Fibroblast of villous mesenchyme (primary cell): ENCODE results near the gene USP51. TPM values are rescaled to one million over a fixed set of nuclear protein-coding genes. Genes with fewer than 3 reads are reported as not detected.
"Not testable (repeated sequence)": the region's sequence is repeated elsewhere in the genome, so short reads cannot be mapped to it uniquely, and the experiment has no call there.

Experiments
- DNase-seq: peaks from one replicate; pipeline ENCODE4 v3.0.0-alpha.2; 2010; ENCODE audit warnings: low read depth
- H3K4me3 ChIP-seq: 2 replicates; pipeline ENCODE4 v1.5.1; 2011; ENCODE audit warnings: low read depth, mild to moderate bottlenecking, low read length
- total RNA-seq: library from RNA; depleted of rRNA; stranded (reverse); fragments of >200 nt; gene quantifications from 2 replicates; pipeline ENCODE4 v1.2.3, GENCODE V29; 2012
- TF ChIP-seq, protein P1 (sequence below): IDR thresholded peaks from 2 replicates; pipeline ENCODE4 v1.5.1; 2012; ENCODE audit warnings: low read depth, mild to moderate bottlenecking, low read length; ENCODE audit not compliant: insufficient read depth

The USP51 gene
- total RNA-seq, 1 donor = 3.5 TPM

DNA sequence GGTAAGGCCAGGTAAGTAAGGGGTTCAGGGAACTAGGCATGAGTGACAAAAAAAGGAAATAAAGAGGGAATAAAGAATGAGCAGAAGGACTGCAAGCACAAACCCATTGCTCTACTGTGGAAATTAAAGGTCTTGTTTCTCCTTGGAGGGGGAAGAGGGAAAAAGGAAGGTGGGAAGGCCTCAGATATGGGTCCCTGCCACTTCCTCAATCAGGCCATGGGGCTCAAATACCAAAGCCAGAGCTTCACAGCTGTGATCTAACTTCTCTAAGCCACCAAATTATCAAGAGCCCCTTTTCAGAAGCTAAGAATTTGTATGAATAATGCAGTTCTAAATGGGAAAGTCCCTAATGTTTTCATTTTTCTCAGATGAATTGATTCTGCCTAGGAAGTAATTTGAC lies 4.7 kb downstream of the USP51 start:
- no peak for DNase-seq
- TF ChIP-seq, protein P1, sequence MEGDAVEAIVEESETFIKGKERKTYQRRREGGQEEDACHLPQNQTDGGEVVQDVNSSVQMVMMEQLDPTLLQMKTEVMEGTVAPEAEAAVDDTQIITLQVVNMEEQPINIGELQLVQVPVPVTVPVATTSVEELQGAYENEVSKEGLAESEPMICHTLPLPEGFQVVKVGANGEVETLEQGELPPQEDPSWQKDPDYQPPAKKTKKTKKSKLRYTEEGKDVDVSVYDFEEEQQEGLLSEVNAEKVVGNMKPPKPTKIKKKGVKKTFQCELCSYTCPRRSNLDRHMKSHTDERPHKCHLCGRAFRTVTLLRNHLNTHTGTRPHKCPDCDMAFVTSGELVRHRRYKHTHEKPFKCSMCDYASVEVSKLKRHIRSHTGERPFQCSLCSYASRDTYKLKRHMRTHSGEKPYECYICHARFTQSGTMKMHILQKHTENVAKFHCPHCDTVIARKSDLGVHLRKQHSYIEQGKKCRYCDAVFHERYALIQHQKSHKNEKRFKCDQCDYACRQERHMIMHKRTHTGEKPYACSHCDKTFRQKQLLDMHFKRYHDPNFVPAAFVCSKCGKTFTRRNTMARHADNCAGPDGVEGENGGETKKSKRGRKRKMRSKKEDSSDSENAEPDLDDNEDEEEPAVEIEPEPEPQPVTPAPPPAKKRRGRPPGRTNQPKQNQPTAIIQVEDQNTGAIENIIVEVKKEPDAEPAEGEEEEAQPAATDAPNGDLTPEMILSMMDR = no peak
- no peak overlapping the region for H3K4me3 ChIP-seq

DNA sequence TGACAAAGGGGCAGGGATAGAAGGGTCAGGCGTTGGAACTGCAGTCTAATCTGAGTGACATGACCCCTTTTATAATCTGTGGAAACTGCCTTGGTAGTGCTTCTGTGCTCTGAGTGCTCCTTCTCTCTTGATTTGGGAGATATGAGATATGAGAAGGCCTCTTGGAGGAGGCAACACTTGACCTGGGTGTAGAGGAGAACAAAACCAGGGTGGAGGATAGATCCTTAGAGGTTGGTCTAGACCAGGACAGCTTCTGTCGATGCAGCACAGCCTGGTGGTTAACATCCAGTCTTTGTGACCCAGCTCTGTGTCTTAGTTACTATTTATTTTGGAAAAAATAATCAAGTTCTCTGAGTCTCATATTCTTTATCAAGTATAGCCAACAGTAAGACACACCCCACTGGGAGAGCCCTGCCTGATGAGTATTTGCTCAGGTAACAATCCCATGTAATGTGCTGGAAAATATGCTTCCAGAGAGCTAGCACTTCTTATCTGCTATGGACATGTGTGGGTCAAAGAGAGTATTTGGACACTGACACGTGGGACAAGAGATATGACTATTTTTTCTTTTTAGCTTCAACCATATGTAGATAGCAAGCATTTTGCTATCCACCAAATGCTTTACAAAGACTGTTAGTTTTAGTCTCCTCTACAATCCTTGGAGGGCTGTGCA lies 9.1 kb downstream of the USP51 start:
- TF ChIP-seq, protein P1 = no peak
- no peak overlapping the region for H3K4me3 ChIP-seq
- no peak for DNase-seq

DNA sequence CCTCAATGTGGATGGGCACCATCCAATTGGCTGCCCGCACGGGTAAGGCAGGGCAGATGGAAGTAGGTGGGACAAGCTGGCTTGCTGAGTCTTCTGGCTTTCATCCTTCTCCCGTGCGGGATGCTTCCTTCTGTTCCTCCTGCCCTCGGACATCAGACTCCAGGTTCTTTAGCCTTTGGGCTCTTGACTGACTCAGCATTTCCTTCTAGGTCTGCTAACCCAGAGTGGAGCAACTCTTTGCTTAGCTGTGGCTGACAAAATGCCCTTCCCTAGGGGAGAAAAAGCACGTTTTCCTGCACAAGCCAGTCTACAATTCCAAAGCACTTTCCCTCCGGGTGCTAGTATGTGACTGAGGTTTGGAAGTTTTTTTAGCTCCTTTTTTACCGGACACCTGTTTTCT lies 9.7 kb downstream of the USP51 start:
- DNase-seq, H3K4me3 ChIP-seq: not testable (repeated sequence)

DNA sequence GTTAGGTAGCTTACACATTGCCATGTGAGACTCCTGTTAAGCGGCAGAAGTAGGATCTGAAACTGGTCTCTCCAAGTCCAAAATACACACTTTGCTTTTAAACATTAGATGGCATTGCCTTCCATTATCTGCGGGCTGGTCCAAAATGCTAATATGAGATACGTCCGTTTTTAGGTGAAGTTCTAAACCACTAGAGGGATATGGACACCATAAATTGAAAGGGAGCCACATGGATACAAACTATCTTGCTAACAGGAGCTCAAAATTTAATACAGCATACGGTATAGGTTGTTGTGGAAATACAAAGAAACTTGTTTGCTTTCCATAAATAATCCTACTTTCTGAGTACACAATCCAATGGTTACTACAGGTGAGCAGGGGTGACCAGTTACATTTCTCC lies 23.9 kb downstream of the USP51 start:
- H3K4me3 ChIP-seq, DNase-seq: not testable (repeated sequence)

DNA sequence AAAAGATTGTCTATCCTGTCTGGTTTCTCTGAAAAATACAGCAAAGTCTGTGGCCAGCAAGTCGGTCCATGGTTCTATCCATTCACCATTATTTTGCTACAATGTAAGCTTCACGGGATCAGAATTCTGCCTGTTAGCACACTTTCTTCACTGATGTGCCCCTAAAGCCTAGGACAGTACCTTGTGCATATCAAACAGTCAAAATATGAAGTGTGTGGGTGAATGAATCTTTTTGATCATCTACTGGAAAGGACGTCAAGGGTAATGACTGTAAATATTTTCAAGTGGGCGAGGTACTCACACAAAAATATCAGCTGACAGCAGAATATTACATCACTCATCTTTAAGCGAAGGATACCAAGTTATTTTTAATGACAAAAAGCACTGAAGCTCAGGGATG lies 24.5 kb downstream of the USP51 start:
- DNase-seq, H3K4me3 ChIP-seq: not testable (repeated sequence)

DNA sequence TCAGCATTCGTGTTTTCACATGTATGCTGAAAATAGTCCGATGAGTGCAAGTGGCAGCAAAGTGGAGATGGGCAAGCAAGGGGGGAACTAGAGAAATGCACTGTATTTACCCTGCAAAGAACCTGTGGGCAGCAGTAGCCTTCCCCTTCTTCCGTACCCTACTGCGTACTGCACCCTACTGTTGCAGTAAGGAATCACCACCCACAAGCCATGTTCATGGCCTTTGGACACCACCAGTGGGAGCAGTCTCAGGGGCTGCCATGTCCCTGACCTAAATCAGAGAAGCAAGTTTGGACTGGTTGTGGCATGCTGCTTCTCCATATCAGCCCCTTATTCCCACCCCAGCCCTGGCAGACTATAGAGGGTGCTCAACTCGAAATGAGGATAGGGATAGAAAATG lies 25.6 kb downstream of the USP51 start:
- DNase-seq, H3K4me3 ChIP-seq: not testable (repeated sequence)

DNA sequence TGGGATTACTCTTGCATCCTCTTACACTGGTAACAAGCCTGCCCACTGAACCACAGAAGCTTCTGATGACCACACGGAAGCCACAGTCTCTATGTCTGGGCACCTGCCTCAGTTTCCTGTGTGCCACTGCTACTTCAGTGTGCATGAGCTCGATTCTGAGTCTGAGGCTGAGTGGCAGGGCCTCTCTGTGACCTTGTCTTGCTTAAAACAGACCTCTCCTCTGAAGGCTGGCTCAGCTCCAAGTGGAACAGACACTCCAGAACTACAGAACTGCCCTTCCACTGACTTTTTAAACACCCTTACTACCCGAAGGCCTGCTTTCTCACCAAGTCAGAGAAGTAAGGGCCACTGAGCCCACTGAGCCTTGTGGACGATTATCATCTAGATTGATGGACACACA lies 29.7 kb downstream of the USP51 start:
- not testable (repeated sequence) for H3K4me3 ChIP-seq, DNase-seq

DNA sequence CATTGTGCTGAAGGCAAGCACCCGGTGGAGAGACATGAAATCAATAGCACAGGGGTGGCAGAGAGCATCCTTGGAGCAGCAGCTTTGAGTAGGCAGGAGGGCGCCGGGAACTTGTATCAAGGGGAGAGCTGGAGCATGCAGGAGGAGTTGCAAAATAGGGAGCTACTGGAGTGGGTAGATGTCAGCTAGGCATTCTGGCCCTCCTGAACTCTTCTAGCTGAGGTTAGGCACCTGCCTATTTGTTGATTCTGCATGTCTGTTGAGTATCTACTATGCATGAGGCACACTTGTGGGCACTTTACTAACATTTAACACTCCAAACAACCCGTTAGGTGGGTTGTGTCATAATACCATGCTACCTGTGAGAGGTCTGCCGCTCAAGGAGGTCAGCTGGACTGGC lies 30.2 kb downstream of the USP51 start:
- not testable (repeated sequence) for DNase-seq, H3K4me3 ChIP-seq

DNA sequence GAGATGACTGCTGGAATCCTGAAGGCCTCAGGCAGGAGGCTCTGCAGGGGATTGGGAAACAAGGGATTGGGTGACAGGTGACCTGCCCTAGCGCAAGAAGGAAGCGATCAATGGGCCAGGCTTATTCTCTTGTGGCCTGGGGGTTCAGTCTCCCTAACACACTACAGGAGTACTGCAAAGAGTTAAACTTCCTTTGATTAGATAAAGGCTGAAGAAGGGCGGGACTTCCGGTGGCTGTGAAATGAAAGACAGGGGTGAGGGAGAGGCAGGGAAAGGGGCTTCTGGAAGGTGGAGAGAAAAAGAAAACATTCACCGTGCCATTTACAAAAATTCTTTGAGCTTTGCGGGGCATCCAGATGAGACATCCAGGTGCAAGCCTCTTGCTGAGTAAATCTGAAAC lies 33.9 kb downstream of the USP51 start:
- DNase-seq, H3K4me3 ChIP-seq: not testable (repeated sequence)

DNA sequence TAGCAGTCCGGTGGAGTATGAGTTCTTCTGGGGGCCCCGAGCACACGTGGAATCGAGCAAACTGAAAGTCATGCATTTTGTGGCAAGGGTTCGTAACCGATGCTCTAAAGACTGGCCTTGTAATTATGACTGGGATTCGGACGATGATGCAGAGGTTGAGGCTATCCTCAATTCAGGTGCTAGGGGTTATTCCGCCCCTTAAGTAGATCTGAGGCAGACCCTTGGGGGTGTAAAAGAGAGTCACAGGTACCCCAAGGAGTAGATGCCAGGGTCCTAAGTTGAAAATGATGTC lies 36.9 kb downstream of the USP51 start:
- TF ChIP-seq, protein P1 = no peak
- H3K4me3 ChIP-seq = peak overlapping the region; percentile 63
- no peak for DNase-seq

DNA sequence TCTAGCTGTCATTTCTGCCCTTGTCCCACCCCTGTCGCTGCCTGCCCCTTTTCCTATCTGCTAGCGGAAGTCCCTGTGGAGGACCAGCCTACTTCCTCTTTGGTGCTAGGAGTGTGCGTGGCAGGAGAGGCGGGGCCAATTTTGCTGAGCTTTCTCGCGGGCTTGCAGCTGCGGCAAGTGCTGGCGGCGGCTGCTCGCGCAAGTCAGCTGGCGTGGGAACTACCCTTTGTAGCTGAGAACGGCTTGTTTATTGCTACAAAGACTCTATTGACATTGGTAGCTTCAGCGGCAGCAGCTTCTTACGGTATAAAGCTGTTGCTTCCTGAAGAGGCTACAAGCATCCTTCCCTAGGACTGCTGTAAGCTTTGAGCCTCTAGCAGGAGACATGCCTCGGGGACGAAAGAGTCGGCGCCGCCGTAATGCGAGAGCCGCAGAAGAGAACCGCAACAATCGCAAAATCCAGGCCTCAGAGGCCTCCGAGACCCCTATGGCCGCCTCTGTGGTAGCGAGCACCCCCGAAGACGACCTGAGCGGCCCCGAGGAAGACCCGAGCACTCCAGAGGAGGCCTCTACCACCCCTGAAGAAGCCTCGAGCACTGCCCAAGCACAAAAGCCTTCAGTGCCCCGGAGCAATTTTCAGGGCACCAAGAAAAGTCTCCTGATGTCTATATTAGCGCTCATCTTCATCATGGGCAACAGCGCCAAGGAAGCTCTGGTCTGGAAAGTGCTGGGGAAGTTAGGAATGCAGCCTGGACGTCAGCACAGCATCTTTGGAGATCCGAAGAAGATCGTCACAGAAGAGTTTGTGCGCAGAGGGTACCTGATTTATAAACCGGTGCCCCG lies 37.4 kb downstream of the USP51 start, which contains the start of gene MAGEH1:
Gene MAGEH1, plus strand, starts transcription at position 138 of the 843 bp plus-strand sequence. Its CDS starts 248 bp downstream, at position 386.
- TF ChIP-seq, protein P1 = no peak

More for the DNA sequence above, 37.4 kb downstream of the USP51 start, which contains the start of gene MAGEH1:
- H3K4me3 ChIP-seq = peak within 1 kb of the TSS; percentile 63
- DNase-seq = peak; percentile 80
